ENCODE results near the gene STX17.

Gene STX17

GRCh38 chr9:99881769-99882168 lies 24.7 kb upstream of the STX17 start:
- no peak overlapping the region for H3K4me3 Mint-ChIP-seq
- no peaks in the 10 kb centered on the region for H3K36me3 Mint-ChIP-seq (ENCODE audit: low read depth)
- H3K4me1 Mint-ChIP-seq (ENCODE audit: low read depth), result peaks cover 14% of the 10 kb centered on the region
- no peaks in the 10 kb centered on the region for H3K9me3 Mint-ChIP-seq
- no peak overlapping the region for H3K27ac Mint-ChIP-seq
- H3K27me3 Mint-ChIP-seq, result no peaks in the 10 kb centered on the region

- Mint-ChIP-seq H3K4me3 (no peak overlapping the region), H3K36me3 (ENCODE audit: low read depth) (no peaks in the 10 kb centered on the region), H3K27ac (no peak overlapping the region), H3K9me3 (no peaks in the 10 kb centered on the region), H3K4me1 (ENCODE audit: low read depth) (peaks cover 14% of the 10 kb centered on the region), H3K27me3 (no peaks in the 10 kb centered on the region)
These were observed 20.7 kb upstream of the STX17 start for GRCh38 chr9:99885747-99886146.

DNA sequence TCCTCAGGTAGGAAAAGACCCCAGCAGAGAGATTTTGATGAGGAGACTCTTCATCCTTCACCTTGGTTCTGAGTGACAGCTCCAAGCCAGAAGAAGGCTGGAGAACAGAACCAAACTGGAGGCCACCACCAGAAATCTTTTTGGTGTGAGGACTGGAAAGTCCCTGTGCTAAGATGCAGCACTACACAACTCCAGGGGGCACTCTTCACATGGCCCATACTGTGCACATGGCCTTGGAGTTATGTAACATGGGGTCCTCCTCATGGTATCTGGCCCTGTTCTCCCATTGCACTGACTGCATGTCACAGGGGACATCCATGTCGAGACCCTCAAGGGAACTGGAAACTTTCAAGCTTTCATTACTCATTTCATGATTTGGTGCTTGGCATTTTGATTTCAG lies 17.3 kb upstream of the STX17 start:
- H3K9me3 Mint-ChIP-seq, result no peaks in the 10 kb centered on the region
- no peak overlapping the region for H3K4me3 Mint-ChIP-seq
- no peak overlapping the region for H3K27ac Mint-ChIP-seq
- H3K36me3 Mint-ChIP-seq (ENCODE audit: low read depth), result no peaks in the 10 kb centered on the region
- H3K27me3 Mint-ChIP-seq, result peaks cover 7% of the 10 kb centered on the region
- H3K4me1 Mint-ChIP-seq (ENCODE audit: low read depth), result no peaks in the 10 kb centered on the region

DNA sequence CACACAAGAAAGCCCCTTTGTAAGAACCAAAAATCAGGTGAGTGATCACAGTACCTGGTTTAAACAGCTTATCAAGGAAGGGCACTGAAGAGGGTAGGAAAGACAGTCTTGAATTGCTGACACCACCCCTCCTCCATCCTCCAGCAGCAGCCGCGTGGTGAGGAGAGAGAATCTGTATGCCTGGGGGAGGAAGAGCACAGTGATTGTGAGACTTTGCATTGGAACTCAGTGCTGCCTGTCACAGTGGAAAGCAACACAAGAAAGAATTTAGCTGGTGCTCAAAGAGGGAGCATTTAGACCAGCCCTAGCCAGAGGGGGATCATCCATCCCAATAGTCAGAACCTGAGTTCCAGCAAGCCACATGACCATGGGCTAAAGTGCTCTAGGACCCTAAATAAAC lies 11.6 kb upstream of the STX17 start:
- Mint-ChIP-seq H3K27ac (no peak overlapping the region), H3K4me1 (ENCODE audit: low read depth) (no peaks in the 10 kb centered on the region), H3K9me3 (no peaks in the 10 kb centered on the region), H3K4me3 (no peak overlapping the region), H3K27me3 (peaks cover 20% of the 10 kb centered on the region), H3K36me3 (ENCODE audit: low read depth) (no peaks in the 10 kb centered on the region)

- no peaks in the 10 kb centered on the region for H3K9me3 Mint-ChIP-seq
- H3K36me3 Mint-ChIP-seq (ENCODE audit: low read depth), result no peaks in the 10 kb centered on the region
- H3K27me3 Mint-ChIP-seq, result peaks cover 20% of the 10 kb centered on the region
- H3K4me1 Mint-ChIP-seq (ENCODE audit: low read depth), result no peaks in the 10 kb centered on the region
- no peak overlapping the region for H3K4me3 Mint-ChIP-seq
- H3K27ac Mint-ChIP-seq, result no peak overlapping the region
These were observed 10.9 kb upstream of the STX17 start for GRCh38 chr9:99895510-99895909.

GRCh38 chr9:99896119-99896518 lies 10.3 kb upstream of the STX17 start:
- H3K27me3 Mint-ChIP-seq, result peaks cover 20% of the 10 kb centered on the region
- H3K4me3 Mint-ChIP-seq, result no peak overlapping the region
- H3K9me3 Mint-ChIP-seq, result no peaks in the 10 kb centered on the region
- H3K36me3 Mint-ChIP-seq (ENCODE audit: low read depth), result no peaks in the 10 kb centered on the region
- H3K4me1 Mint-ChIP-seq (ENCODE audit: low read depth), result no peaks in the 10 kb centered on the region
- H3K27ac Mint-ChIP-seq, result no peak overlapping the region

- Mint-ChIP-seq H3K4me1 (ENCODE audit: low read depth) (peaks cover 20% of the 10 kb centered on the region), H3K9me3 (no peaks in the 10 kb centered on the region), H3K36me3 (ENCODE audit: low read depth) (no peaks in the 10 kb centered on the region), H3K27ac (no peak overlapping the region), H3K4me3 (no peak overlapping the region), H3K27me3 (peaks cover 2% of the 10 kb centered on the region)
These were observed 3.1 kb upstream of the STX17 start for GRCh38 chr9:99903393-99903792.

DNA sequence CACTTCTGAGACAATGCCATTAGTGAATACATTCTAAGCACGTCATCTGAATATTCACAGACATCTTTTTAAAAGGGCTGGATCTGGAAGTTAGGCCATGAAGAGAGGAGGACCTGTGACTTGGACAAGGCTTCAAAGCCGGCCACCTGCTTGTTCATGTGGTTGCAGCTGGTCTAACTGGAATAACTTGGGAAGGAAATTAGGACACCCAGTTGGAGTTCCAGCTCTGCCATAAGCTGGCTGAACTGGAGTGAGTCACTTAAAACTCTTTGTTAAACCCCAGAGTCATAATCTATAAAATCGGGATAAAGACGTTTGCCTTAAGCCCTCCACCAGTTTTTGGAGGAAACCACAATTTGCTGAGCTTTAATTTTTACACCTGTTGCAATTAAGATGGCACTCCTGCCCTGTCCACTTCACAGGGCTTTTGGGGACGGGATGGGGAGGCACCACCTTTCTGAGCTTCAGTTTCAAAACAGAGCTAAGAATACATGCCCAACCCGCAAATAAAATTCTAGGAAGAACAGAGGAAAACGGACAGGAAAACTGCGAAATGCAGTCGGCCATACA lies 536 bp upstream of the STX17 start:
- Mint-ChIP-seq H3K27me3 (peaks cover 2% of the 10 kb centered on the region), H3K4me1 (ENCODE audit: low read depth) (peaks cover 32% of the 10 kb centered on the region), H3K4me3 (peak overlapping the region; percentile 96), H3K36me3 (ENCODE audit: low read depth) (peaks cover 4% of the 10 kb centered on the region), H3K27ac (peak overlapping the region; percentile 89), H3K9me3 (no peaks in the 10 kb centered on the region)

DNA sequence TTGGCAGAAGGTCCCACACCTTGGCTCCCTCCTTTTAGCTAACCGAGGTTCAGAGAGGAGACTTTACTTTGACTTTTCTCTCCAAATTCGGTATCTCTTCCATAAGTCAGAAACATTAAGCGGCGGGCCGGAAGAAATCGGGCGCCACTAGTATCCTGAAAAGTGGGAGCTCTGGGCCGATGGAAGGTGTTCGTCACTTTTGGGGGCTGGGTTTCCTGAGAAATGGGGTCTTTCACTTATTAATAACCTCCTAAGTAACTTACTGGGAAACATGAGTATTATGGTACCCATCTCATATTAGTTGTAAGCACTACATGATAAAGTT lies 716 bp downstream of the STX17 start:
- H3K27me3 Mint-ChIP-seq, result peaks cover 2% of the 10 kb centered on the region
- peak overlapping the region; percentile 96 for H3K4me3 Mint-ChIP-seq
- no peaks in the 10 kb centered on the region for H3K9me3 Mint-ChIP-seq
- H3K4me1 Mint-ChIP-seq (ENCODE audit: low read depth), result peaks cover 34% of the 10 kb centered on the region
- peaks cover 11% of the 10 kb centered on the region for H3K36me3 Mint-ChIP-seq (ENCODE audit: low read depth)
- peak overlapping the region; percentile 95 for H3K27ac Mint-ChIP-seq

- H3K4me3 Mint-ChIP-seq, result no peak overlapping the region
- peaks cover 39% of the 10 kb centered on the region for H3K4me1 Mint-ChIP-seq (ENCODE audit: low read depth)
- H3K27ac Mint-ChIP-seq, result no peak overlapping the region
- H3K9me3 Mint-ChIP-seq, result no peaks in the 10 kb centered on the region
- no peaks in the 10 kb centered on the region for H3K27me3 Mint-ChIP-seq
- H3K36me3 Mint-ChIP-seq (ENCODE audit: low read depth), result peaks cover 39% of the 10 kb centered on the region
These were observed 5.1 kb downstream of the STX17 start for GRCh38 chr9:99911600-99911999.

DNA sequence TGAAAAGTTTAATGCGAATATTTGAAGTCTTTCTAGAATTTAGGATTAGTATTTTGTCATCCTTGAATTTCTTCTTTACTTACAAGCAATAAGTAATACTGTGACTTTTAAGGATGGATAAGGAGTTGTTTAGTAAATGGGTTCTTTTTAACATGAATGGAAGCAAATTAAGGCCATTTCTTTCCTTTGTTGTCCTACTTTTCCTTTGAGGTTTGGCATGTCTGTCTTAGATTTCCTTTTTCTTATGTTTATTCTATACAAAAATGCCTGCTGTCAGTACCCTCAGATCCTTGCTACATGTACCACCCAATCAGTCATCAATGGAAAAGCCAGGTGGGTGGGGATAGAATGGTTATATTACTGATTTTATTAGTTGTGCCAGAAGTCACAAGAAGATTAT lies 10.2 kb downstream of the STX17 start:
- Mint-ChIP-seq H3K4me3 (no peak overlapping the region), H3K27me3 (no peaks in the 10 kb centered on the region), H3K27ac (no peak overlapping the region), H3K36me3 (ENCODE audit: low read depth) (peaks cover 73% of the 10 kb centered on the region), H3K9me3 (no peaks in the 10 kb centered on the region), H3K4me1 (ENCODE audit: low read depth) (peaks cover 30% of the 10 kb centered on the region)

- Mint-ChIP-seq H3K36me3 (ENCODE audit: low read depth) (peaks cover 87% of the 10 kb centered on the region), H3K4me3 (no peak overlapping the region), H3K27me3 (no peaks in the 10 kb centered on the region), H3K4me1 (ENCODE audit: low read depth) (peaks cover 32% of the 10 kb centered on the region), H3K9me3 (no peaks in the 10 kb centered on the region), H3K27ac (no peak overlapping the region)
These were observed 11.7 kb downstream of the STX17 start for GRCh38 chr9:99918134-99918533.

GRCh38 chr9:99919930-99920329 lies 13.5 kb downstream of the STX17 start:
- no peak overlapping the region for H3K27ac Mint-ChIP-seq
- no peak overlapping the region for H3K4me3 Mint-ChIP-seq
- H3K9me3 Mint-ChIP-seq, result peaks cover 3% of the 10 kb centered on the region
- H3K36me3 Mint-ChIP-seq (ENCODE audit: low read depth), result peaks cover 92% of the 10 kb centered on the region
- H3K4me1 Mint-ChIP-seq (ENCODE audit: low read depth), result peaks cover 31% of the 10 kb centered on the region
- no peaks in the 10 kb centered on the region for H3K27me3 Mint-ChIP-seq

- Mint-ChIP-seq H3K4me1 (ENCODE audit: low read depth) (peaks cover 31% of the 10 kb centered on the region), H3K36me3 (ENCODE audit: low read depth) (peaks cover 91% of the 10 kb centered on the region), H3K9me3 (peaks cover 7% of the 10 kb centered on the region), H3K27ac (peak overlapping the region; percentile 53), H3K4me3 (no peak overlapping the region), H3K27me3 (no peaks in the 10 kb centered on the region)
These were observed 15.6 kb downstream of the STX17 start for GRCh38 chr9:99921875-99922710.

- Mint-ChIP-seq H3K4me1 (ENCODE audit: low read depth) (peaks cover 31% of the 10 kb centered on the region), H3K27me3 (no peaks in the 10 kb centered on the region), H3K4me3 (no peak overlapping the region), H3K9me3 (peaks cover 7% of the 10 kb centered on the region), H3K36me3 (ENCODE audit: low read depth) (peaks cover 86% of the 10 kb centered on the region), H3K27ac (no peak overlapping the region)
These were observed 16.2 kb downstream of the STX17 start for GRCh38 chr9:99922711-99923030.

DNA sequence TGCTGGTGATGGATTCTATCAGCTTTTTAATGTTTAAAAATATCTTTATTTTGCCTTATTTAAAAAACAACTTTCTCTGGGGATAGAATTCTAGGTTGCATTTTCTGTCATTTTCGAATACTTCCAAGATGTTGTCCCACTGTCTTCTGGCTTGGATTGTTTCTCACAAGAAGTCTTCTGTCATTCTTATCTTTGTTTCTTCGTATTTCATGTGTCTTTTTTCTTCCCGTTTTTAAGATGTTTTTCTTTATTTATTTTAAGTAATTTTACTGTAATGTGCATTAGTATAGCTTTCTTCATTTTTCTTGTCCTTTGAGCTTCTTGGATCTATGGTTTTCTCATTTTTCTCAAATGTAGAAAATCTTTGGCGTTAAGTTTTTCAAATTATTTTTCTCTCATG lies 19.1 kb downstream of the STX17 start:
- peaks cover 75% of the 10 kb centered on the region for H3K36me3 Mint-ChIP-seq (ENCODE audit: low read depth)
- peaks cover 26% of the 10 kb centered on the region for H3K4me1 Mint-ChIP-seq (ENCODE audit: low read depth)
- H3K9me3 Mint-ChIP-seq, result peaks cover 7% of the 10 kb centered on the region
- H3K4me3 Mint-ChIP-seq, result no peak overlapping the region
- no peak overlapping the region for H3K27ac Mint-ChIP-seq
- H3K27me3 Mint-ChIP-seq, result no peaks in the 10 kb centered on the region

Data from stimulated activated naive CD8-positive, alpha-beta T cell treated with anti-CD3 and anti-CD28 coated beads, Interleukin-15, Interleukin-2, amounts not matched to agents 100 ng/mL and 50 ng/mL, for 24 hours (primary cell).